Lung (tissue), 12 donors: ENCODE data around the gene C2CD2. TPM values are rescaled to one million over a fixed set of nuclear protein-coding genes. Genes with fewer than 3 reads are reported as not detected.

Experiments
- ATAC-seq: fragments of 200-7000 bp; cut with Tn5 transposase; one replicate; pipeline ENCODE4 v1.9.1; 2020; ENCODE audit warnings: moderate number of reproducible peaks; ENCODE audit not compliant: insufficient read depth, low FRiP score
- DNase-seq, 3 donors: peaks; one replicate each; pipeline ENCODE4 v3.0.0-alpha.2; 2013 to 2017
- H3K27ac ChIP-seq, 2 donors: one replicate each; pipeline ENCODE4 v1.5.1; 2013; ENCODE audit warnings: mild to moderate bottlenecking in 2 of 2, moderate library complexity in 2 of 2, control low read depth in 1 of 2, inconsistent platforms in 1 of 2, low read depth in 1 of 2, low read length in 1 of 2
- H3K27me3 ChIP-seq, 3 donors: one replicate each; pipeline ENCODE4 v1.5.1; 2013; ENCODE audit warnings: low read length in 2 of 3; ENCODE audit not compliant: control insufficient read depth in 3 of 3, insufficient read depth in 3 of 3
- H3K36me3 ChIP-seq, 4 donors: one replicate each; pipeline ENCODE4 v1.5.1; 2013; ENCODE audit warnings: low read length in 4 of 4, mild to moderate bottlenecking in 1 of 4, moderate library complexity in 1 of 4; ENCODE audit not compliant: control insufficient read depth in 4 of 4, insufficient read depth in 4 of 4
- H3K4me1 ChIP-seq, 5 donors: one replicate each; pipeline ENCODE4 v1.5.1; 2013; ENCODE audit warnings: low read length in 5 of 5, mild to moderate bottlenecking in 2 of 5, moderate library complexity in 1 of 5; ENCODE audit not compliant: control insufficient read depth in 5 of 5, insufficient read depth in 5 of 5
- H3K4me3 ChIP-seq: one replicate; pipeline ENCODE4 v1.5.1; 2013; ENCODE audit warnings: mild to moderate bottlenecking, control low read depth, moderate library complexity
- H3K9ac ChIP-seq, 2 donors: one replicate each; pipeline ENCODE4 v1.5.1; 2013; ENCODE audit warnings: low read length in 2 of 2, control low read depth in 1 of 2; ENCODE audit not compliant: insufficient read depth in 1 of 2
- H3K9me3 ChIP-seq, 4 donors: one replicate each; pipeline ENCODE4 v1.5.1; 2013; ENCODE audit warnings: low read length in 3 of 4, mild to moderate bottlenecking in 1 of 4, moderate library complexity in 1 of 4; ENCODE audit not compliant: control insufficient read depth in 4 of 4, insufficient read depth in 3 of 4
- CTCF ChIP-seq: IDR thresholded peaks from 2 replicates; pipeline ENCODE4 v1.5.1; 2012; ENCODE audit warnings: mild to moderate bottlenecking; ENCODE audit errors: control extremely low read depth, extremely low read depth
- WGBS, 2 donors: extraction: QIAGEN DNeasy Blood & Tissue Kit; methylation state at CpG; one replicate each; pipeline ENCODE4 v1.1.7; 2013; 5-methylcytosine and 5-hydroxymethylcytosine counted together
- polyA plus RNA-seq, 2 donors: library from polyadenylated mRNA; stranded (reverse); fragments of 200-250 nt; gene quantifications; one replicate each; pipeline ENCODE4 v1.2.1, GENCODE V29; 2013
- total RNA-seq, 2 donors: library from RNA; depleted of rRNA in 1 of 2; stranded (reverse); fragments of >200 nt in 1 of 2; gene quantifications; one replicate each; pipeline ENCODE4 v1.2.1, GENCODE V29; 2014 to 2021
- donor health status: control.
- donor health status: control.
- donor health status: Bipolar disorder and iron deficiency.
- donor health status: healthy.
- donor health status: DM: yes; HTN: yes; CAD: no.

The C2CD2 gene
- total and polyA plus RNA-seq, 4 donors: 7.0 to 19.5 (median 12.2) TPM

- H3K9ac ChIP-seq: no peak overlapping the region
- ATAC-seq: no peak
- H3K4me1 ChIP-seq: no peaks in the 10 kb centered on the region
- TF ChIP-seq CTCF: no peak
- no peaks in the 10 kb centered on the region for H3K9me3 ChIP-seq
- no peak overlapping the region for H3K4me3 ChIP-seq
- 96 to 98% methylated on average over 8 of the region's 8 CpGs for WGBS, 2 donors
- no peak overlapping the region for H3K27ac ChIP-seq
- no peak for DNase-seq
- H3K36me3 ChIP-seq: peaks cover 5 to 28% (median 24%) of the 10 kb centered on the region in 4 donors
- H3K27me3 ChIP-seq: no peaks in the 10 kb centered on the region
These were observed 50.9 kb downstream of the C2CD2 start for GRCh38 chr21:41902946-41903345.

- H3K4me1 ChIP-seq: no peaks in the 10 kb centered on the region
- H3K27me3 ChIP-seq: no peaks in the 10 kb centered on the region
- 97 to 98% methylated on average over 3 of the region's 3 CpGs for WGBS, 2 donors
- no peak overlapping the region for H3K27ac ChIP-seq
- TF ChIP-seq CTCF: no peak
- H3K36me3 ChIP-seq: peaks cover 5 to 20% (median 19%) of the 10 kb centered on the region in 4 donors
- no peaks in the 10 kb centered on the region for H3K9me3 ChIP-seq
- ATAC-seq (no peak), DNase-seq (no peak)
- H3K9ac ChIP-seq: no peak overlapping the region
- no peak overlapping the region for H3K4me3 ChIP-seq
These were observed 52.0 kb downstream of the C2CD2 start for GRCh38 chr21:41901782-41902181.

- DNase-seq: no peak
- Histone ChIP-seq H3K4me3 (no peak overlapping the region), H3K4me1 (peaks cover 0 to 3% (median 1%) of the 10 kb centered on the region in 5 donors), H3K27ac (no peak overlapping the region), H3K27me3 (no peaks in the 10 kb centered on the region), H3K9ac (no peak overlapping the region), H3K36me3 (peaks cover 5 to 18% (median 16%) of the 10 kb centered on the region in 4 donors), H3K9me3 (no peaks in the 10 kb centered on the region)
- no peak for ATAC-seq
- 46 to 64% methylated on average over 12 of the region's 12 CpGs for WGBS, 2 donors
- no peak for TF ChIP-seq CTCF
These were observed 52.7 kb downstream of the C2CD2 start for GRCh38 chr21:41901099-41901498.

- Histone ChIP-seq H3K9ac (no peak overlapping the region), H3K27ac (no peak overlapping the region), H3K4me1 (peaks cover 0 to 10% (median 2%) of the 10 kb centered on the region in 5 donors), H3K4me3 (no peak overlapping the region), H3K9me3 (no peaks in the 10 kb centered on the region), H3K36me3 (peaks cover 0 to 21% (median 9%) of the 10 kb centered on the region in 4 donors), H3K27me3 (no peaks in the 10 kb centered on the region)
- TF ChIP-seq CTCF: no peak
- ATAC-seq (no peak), DNase-seq (no peak)
- WGBS, 2 donors: 83 to 94% methylated on average over 6 of the region's 6 CpGs
These were observed 53.4 kb downstream of the C2CD2 start for GRCh38 chr21:41900401-41900800.
